Nephron (organoid): ENCODE results near the gene FAM177A1.

Source experiments
- H3K27ac Mint-ChIP-seq, 3 experiments: 2 replicates each; pipeline ENCODE4 v1.8.0; 2020; ENCODE audit warnings: mixed read lengths in 3 of 3, mild to moderate bottlenecking in 2 of 3, moderate library complexity in 1 of 3
- H3K27me3 Mint-ChIP-seq: 2 replicates; pipeline ENCODE4 v1.8.0; 2021; ENCODE audit warnings: low read depth, mild to moderate bottlenecking, moderate library complexity, mixed read lengths
- H3K36me3 Mint-ChIP-seq: 2 replicates; pipeline ENCODE4 v1.8.0; 2020; ENCODE audit warnings: low read depth, mixed read lengths
- H3K4me1 Mint-ChIP-seq: 2 replicates; pipeline ENCODE4 v1.8.0; 2020; ENCODE audit warnings: mixed read lengths
- H3K4me3 Mint-ChIP-seq, 3 experiments: 2 replicates each; pipeline ENCODE4 v1.8.0; 2020; ENCODE audit warnings: mild to moderate bottlenecking in 3 of 3, mixed read lengths in 3 of 3, moderate library complexity in 2 of 3
- H3K9me3 Mint-ChIP-seq: 2 replicates; pipeline ENCODE4 v1.8.0; 2020; ENCODE audit warnings: mixed read lengths
- TF ChIP-seq, protein P1 (sequence below), 3 experiments: fragments of 200-600 bp; sonication (generic); IDR thresholded peaks; one replicate each; pipeline ENCODE4 v1.5.0; 2021; ENCODE audit warnings: antibody characterized with exemption in 3 of 3; ENCODE audit not compliant: unreplicated experiment in 3 of 3

Gene FAM177A1

DNA sequence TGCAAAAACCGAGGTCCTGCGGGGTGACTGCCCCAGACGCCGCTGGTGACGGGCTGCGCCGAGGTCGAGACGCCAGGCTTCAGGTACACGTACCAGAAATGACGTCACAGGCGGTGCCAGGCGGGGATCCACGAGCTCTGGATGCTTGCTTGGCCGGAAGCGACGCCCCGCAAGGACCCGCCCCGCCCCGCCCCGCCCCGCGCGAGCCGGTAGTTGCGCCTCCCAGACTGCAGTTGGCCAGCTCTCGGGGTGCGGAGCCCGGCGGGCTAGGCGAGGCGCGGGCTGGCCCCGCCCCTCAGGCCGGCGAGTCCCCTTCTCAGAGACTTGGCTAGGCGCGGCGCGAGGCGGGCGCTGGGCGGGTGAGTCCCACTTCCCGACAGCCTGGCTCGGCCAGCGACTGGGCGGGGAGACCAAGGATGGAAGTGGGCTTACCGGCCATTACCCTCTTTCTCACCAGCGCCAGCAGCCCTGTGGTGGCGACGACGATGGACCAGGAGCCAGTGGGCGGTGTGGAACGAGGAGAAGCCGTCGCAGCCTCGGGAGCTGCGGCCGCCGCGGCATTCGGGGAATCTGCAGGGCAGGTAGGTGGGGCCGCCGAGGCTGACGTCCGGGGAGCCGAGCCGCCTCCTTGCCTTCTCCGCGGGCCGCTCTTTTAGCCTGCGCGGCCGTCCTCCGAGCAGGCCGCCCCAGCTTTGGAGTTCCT is at the start of gene FAM177A1:
Gene FAM177A1 (plus strand): TSS at position 225 of the 703 bp plus-strand sequence. CDS start 192 bp downstream, at position 417.
- no peaks in the 10 kb centered on the region for H3K27me3 Mint-ChIP-seq
- H3K27ac Mint-ChIP-seq, result peak within 1 kb of the TSS; percentile 92 to 99 (median 97)
- no peaks in the 10 kb centered on the region for H3K9me3 Mint-ChIP-seq
- peaks cover 6% of the 10 kb centered on the region for H3K36me3 Mint-ChIP-seq
- H3K4me1 Mint-ChIP-seq, result peaks cover 23% of the 10 kb centered on the region
- TF ChIP-seq, protein P1, sequence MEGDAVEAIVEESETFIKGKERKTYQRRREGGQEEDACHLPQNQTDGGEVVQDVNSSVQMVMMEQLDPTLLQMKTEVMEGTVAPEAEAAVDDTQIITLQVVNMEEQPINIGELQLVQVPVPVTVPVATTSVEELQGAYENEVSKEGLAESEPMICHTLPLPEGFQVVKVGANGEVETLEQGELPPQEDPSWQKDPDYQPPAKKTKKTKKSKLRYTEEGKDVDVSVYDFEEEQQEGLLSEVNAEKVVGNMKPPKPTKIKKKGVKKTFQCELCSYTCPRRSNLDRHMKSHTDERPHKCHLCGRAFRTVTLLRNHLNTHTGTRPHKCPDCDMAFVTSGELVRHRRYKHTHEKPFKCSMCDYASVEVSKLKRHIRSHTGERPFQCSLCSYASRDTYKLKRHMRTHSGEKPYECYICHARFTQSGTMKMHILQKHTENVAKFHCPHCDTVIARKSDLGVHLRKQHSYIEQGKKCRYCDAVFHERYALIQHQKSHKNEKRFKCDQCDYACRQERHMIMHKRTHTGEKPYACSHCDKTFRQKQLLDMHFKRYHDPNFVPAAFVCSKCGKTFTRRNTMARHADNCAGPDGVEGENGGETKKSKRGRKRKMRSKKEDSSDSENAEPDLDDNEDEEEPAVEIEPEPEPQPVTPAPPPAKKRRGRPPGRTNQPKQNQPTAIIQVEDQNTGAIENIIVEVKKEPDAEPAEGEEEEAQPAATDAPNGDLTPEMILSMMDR (IDR thresholded peaks at IDR 0.05; ENCODE audit: unreplicated experiment in 3 of 3), result no peak
- peak within 1 kb of the TSS; percentile 94 to 96 (median 96) for H3K4me3 Mint-ChIP-seq

GRCh38 chr14:34997762-34998161 is 48.3 kb upstream of the FAM177A1 start:
- Mint-ChIP-seq H3K9me3 (no peaks in the 10 kb centered on the region), H3K36me3 (peaks cover 23% of the 10 kb centered on the region), H3K27me3 (no peaks in the 10 kb centered on the region), H3K4me3 (peak overlapping the region in 1 of 3 experiments; percentile 15), H3K27ac (peak overlapping the region; percentile 40 to 91 (median 68)), H3K4me1 (peaks cover 12% of the 10 kb centered on the region)
- TF ChIP-seq, protein P1 (IDR thresholded peaks at IDR 0.05; ENCODE audit: unreplicated experiment in 3 of 3), result no peak

- H3K27ac Mint-ChIP-seq, result peak overlapping the region in 2 of 3 experiments; percentile 43 to 63
Measured at GRCh38 chr14:34999500-34999899, 46.6 kb upstream of the FAM177A1 start.

DNA sequence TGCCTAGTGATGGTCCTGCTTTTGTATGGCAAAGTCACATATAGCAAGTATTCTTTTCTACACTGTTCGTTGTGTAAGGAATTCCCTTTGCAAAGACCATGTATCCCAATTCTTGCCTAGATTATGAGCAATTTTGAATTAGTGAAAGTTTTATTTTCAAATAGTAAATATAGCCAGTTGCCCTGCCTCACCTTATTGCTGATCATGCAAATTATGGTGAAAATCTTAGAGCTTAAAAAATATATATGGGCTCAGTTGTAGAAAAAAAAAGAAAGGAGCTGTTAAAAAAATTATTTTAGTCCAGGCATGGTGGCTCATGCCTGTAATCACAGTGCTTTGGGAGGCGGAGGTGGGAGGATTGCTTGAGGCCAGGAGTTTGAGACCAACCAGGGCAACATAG is 44.5 kb upstream of the FAM177A1 start:
- no peak overlapping the region for H3K4me3 Mint-ChIP-seq
- no peaks in the 10 kb centered on the region for H3K9me3 Mint-ChIP-seq
- peaks cover 12% of the 10 kb centered on the region for H3K4me1 Mint-ChIP-seq
- H3K36me3 Mint-ChIP-seq, result peaks cover 44% of the 10 kb centered on the region
- H3K27me3 Mint-ChIP-seq, result no peaks in the 10 kb centered on the region
- no peak overlapping the region for H3K27ac Mint-ChIP-seq
- TF ChIP-seq, protein P1 (IDR thresholded peaks at IDR 0.05; ENCODE audit: unreplicated experiment in 3 of 3), result no peak

More at GRCh38 chr14:34999500-34999899, 46.6 kb upstream of the FAM177A1 start:
- H3K4me1 Mint-ChIP-seq, result peaks cover 12% of the 10 kb centered on the region
- TF ChIP-seq, protein P1 (IDR thresholded peaks at IDR 0.05; ENCODE audit: unreplicated experiment in 3 of 3), result no peak
- peaks cover 32% of the 10 kb centered on the region for H3K36me3 Mint-ChIP-seq
- H3K27me3 Mint-ChIP-seq, result no peaks in the 10 kb centered on the region
- no peak overlapping the region for H3K4me3 Mint-ChIP-seq
- H3K9me3 Mint-ChIP-seq, result no peaks in the 10 kb centered on the region

- Mint-ChIP-seq H3K4me3 (no peak overlapping the region), H3K9me3 (no peaks in the 10 kb centered on the region), H3K36me3 (peaks cover 44% of the 10 kb centered on the region), H3K4me1 (no peaks in the 10 kb centered on the region), H3K27me3 (no peaks in the 10 kb centered on the region), H3K27ac (no peak overlapping the region)
- TF ChIP-seq, protein P1 (IDR thresholded peaks at IDR 0.05; ENCODE audit: unreplicated experiment in 3 of 3), result no peak
Measured at GRCh38 chr14:35004839-35005238, 41.2 kb upstream of the FAM177A1 start.

- no peak overlapping the region for H3K27ac Mint-ChIP-seq
- H3K36me3 Mint-ChIP-seq, result peaks cover 72% of the 10 kb centered on the region
- no peaks in the 10 kb centered on the region for H3K27me3 Mint-ChIP-seq
- no peaks in the 10 kb centered on the region for H3K4me1 Mint-ChIP-seq
- TF ChIP-seq, protein P1 (IDR thresholded peaks at IDR 0.05; ENCODE audit: unreplicated experiment in 3 of 3), result no peak
- H3K4me3 Mint-ChIP-seq, result no peak overlapping the region
- no peaks in the 10 kb centered on the region for H3K9me3 Mint-ChIP-seq
Measured at GRCh38 chr14:35016568-35016967, 29.5 kb upstream of the FAM177A1 start.
